ENCODE measurements around the gene TRAF6. TPM values are rescaled to one million over a fixed set of nuclear protein-coding genes. Genes with fewer than 3 reads are reported as not detected.

The TRAF6 gene
- total RNA-seq, 4 donors from 2014 or later, result 10.3 to 16.4 (median 12.8) TPM

DNA sequence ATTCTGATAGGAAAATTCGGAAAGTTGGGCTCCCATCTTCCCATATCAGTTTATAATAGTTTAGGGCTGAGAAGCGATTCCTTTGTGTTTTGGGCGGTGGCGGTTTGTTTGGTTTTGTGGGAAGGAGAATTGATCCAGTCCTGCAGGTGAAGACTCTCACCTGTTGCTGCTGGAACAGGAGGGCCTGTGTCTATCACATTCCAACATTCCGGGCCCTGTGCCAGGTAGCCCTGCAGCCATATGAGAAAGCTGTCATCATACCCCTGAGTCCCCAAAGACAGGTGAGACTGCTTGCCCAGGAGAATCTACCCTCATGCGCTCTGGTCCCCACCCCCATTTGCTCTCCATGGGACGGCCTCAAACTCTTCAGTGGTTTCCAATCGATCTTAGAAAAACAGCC lies 62.1 kb downstream of the TRAF6 start:
- Histone ChIP-seq H3K27me3 (peaks cover 0 to 2% (median 0%) of the 10 kb centered on the region in 4 donors), H3K9me3 (no peaks in the 10 kb centered on the region), H3K36me3 (peaks cover 0 to 11% (median 0%) of the 10 kb centered on the region in 4 donors), H3K4me3 (no peak overlapping the region), H3K27ac (replicated peaks in 1 of 4) (no peak overlapping the region), H3K4me1 (peaks cover 14 to 24% (median 16%) of the 10 kb centered on the region in 4 donors)
- DNase-seq (ENCODE audit: extremely low spot score), result no peak
- TF ChIP-seq EP300 (IDR thresholded peaks at IDR 0.05), result no peak
- no peak for TF ChIP-seq POLR2A (IDR thresholded peaks at IDR 0.05; ENCODE audit: low read depth)
- TF ChIP-seq, protein P1, sequence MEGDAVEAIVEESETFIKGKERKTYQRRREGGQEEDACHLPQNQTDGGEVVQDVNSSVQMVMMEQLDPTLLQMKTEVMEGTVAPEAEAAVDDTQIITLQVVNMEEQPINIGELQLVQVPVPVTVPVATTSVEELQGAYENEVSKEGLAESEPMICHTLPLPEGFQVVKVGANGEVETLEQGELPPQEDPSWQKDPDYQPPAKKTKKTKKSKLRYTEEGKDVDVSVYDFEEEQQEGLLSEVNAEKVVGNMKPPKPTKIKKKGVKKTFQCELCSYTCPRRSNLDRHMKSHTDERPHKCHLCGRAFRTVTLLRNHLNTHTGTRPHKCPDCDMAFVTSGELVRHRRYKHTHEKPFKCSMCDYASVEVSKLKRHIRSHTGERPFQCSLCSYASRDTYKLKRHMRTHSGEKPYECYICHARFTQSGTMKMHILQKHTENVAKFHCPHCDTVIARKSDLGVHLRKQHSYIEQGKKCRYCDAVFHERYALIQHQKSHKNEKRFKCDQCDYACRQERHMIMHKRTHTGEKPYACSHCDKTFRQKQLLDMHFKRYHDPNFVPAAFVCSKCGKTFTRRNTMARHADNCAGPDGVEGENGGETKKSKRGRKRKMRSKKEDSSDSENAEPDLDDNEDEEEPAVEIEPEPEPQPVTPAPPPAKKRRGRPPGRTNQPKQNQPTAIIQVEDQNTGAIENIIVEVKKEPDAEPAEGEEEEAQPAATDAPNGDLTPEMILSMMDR (IDR thresholded peaks at IDR 0.05), result no peak
- TF ChIP-seq POLR2AphosphoS5 (IDR thresholded peaks at IDR 0.05), result no peak
- intact Hi-C loops (cut with DNase I), result no loop called here
- WGBS, result 69% methylated on average over 8 of the region's 8 CpGs

DNA sequence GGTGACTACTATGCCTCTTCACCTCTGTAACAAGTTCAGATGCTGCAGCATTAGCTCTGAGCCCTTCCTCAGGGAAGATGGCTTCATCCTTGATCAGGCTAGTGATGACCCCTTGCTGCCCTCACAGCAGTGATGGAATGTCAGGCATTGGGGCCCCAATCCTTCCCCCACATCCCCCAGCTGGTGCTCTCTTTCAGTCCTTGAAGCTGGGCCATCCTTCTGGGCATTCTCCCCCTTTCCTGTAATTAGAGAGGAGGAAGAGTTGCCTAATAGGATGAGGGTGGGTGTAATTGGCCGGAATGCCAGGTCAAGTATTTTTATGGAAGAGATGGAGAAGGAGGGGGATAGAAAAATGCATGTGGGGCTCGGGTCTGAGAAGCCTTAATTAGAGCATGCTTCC lies 62.6 kb downstream of the TRAF6 start:
- H3K9me3 ChIP-seq, result no peaks in the 10 kb centered on the region
- H3K4me1 ChIP-seq, result peaks cover 12 to 22% (median 16%) of the 10 kb centered on the region in 4 donors
- H3K27ac ChIP-seq (replicated peaks in 1 of 4), result no peak overlapping the region
- DNase-seq (ENCODE audit: extremely low spot score), result no peak
- no peak overlapping the region for H3K4me3 ChIP-seq
- TF ChIP-seq, protein P1 (IDR thresholded peaks at IDR 0.05), result no peak
- 77% methylated on average over 2 of the region's 2 CpGs for WGBS
- peaks cover 0 to 4% (median 0%) of the 10 kb centered on the region in 4 donors for H3K27me3 ChIP-seq
- H3K36me3 ChIP-seq, result peaks cover 0 to 11% (median 0%) of the 10 kb centered on the region in 4 donors
- intact Hi-C loops (cut with DNase I), result no loop called here

DNA sequence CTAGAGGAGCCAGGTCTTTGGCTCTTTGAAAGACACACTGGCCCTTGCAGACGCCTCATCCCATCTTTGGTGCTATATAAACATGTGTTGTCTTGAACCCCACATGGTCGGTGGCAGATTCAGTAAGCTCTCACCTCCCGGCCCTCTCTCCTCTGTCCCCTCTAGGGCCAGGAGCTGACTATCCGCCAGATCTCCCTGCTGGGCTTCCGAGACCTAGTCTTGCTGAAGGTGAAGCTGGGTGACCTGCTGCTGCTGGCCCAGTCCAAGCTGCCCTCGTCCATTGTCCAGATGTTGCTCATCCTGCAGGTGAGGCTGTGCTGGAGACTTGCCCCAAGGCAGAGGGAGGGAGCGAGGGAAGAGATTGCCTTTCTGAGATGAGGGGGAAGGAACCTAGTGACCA lies 63.9 kb downstream of the TRAF6 start:
- Histone ChIP-seq H3K27me3 (peaks cover 0 to 4% (median 0%) of the 10 kb centered on the region in 4 donors), H3K36me3 (peaks cover 0 to 2% (median 0%) of the 10 kb centered on the region in 4 donors), H3K9me3 (no peaks in the 10 kb centered on the region), H3K27ac (replicated peaks in 1 of 4) (no peak overlapping the region), H3K4me1 (peaks cover 8 to 16% (median 16%) of the 10 kb centered on the region in 4 donors), H3K4me3 (no peak overlapping the region)
- DNase-seq (ENCODE audit: extremely low spot score), result no peak
- intact Hi-C loops (cut with DNase I), result no loop called here
- TF ChIP-seq POLR2A (IDR thresholded peaks at IDR 0.05; ENCODE audit: low read depth) (no peak), POLR2AphosphoS5 (IDR thresholded peaks at IDR 0.05) (no peak), EP300 (IDR thresholded peaks at IDR 0.05) (no peak)
- TF ChIP-seq, protein P1 (IDR thresholded peaks at IDR 0.05), result no peak
- WGBS, result 92% methylated on average over 5 of the region's 7 CpGs

DNA sequence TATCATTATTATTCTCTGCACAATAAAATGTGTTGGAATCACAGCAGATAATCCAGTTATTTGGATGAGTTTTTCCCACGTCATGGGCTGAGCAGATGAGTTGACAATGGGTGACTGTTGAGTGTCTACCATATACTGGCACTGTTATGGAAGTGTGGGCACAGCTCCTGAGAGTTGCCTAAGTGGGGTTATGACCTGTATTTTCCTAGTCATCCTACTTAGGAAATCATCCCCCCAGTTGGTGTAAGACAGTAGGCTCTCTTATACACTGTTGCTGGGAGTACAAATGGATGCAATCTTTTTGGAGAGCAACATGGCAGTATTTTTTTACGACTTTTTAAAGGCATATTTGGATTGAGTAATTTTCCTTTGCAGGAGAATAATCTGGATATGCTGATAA lies 66.4 kb downstream of the TRAF6 start:
- 89% methylated on average over 2 of the region's 2 CpGs for WGBS
- no peaks in the 10 kb centered on the region for H3K9me3 ChIP-seq
- intact Hi-C loops (cut with DNase I), result no loop called here
- no peaks in the 10 kb centered on the region for H3K36me3 ChIP-seq
- no peak for TF ChIP-seq EP300 (IDR thresholded peaks at IDR 0.05)
- no peak for TF ChIP-seq POLR2AphosphoS5 (IDR thresholded peaks at IDR 0.05)
- no peak for TF ChIP-seq POLR2A (IDR thresholded peaks at IDR 0.05; ENCODE audit: low read depth)
- TF ChIP-seq, protein P1 (IDR thresholded peaks at IDR 0.05), result no peak
- no peak for DNase-seq (ENCODE audit: extremely low spot score)
- no peak overlapping the region for H3K27ac ChIP-seq (replicated peaks in 1 of 4)
- H3K27me3 ChIP-seq, result peaks cover 0 to 4% (median 0%) of the 10 kb centered on the region in 4 donors
- no peaks in the 10 kb centered on the region for H3K4me1 ChIP-seq
- H3K4me3 ChIP-seq, result no peak overlapping the region

DNA sequence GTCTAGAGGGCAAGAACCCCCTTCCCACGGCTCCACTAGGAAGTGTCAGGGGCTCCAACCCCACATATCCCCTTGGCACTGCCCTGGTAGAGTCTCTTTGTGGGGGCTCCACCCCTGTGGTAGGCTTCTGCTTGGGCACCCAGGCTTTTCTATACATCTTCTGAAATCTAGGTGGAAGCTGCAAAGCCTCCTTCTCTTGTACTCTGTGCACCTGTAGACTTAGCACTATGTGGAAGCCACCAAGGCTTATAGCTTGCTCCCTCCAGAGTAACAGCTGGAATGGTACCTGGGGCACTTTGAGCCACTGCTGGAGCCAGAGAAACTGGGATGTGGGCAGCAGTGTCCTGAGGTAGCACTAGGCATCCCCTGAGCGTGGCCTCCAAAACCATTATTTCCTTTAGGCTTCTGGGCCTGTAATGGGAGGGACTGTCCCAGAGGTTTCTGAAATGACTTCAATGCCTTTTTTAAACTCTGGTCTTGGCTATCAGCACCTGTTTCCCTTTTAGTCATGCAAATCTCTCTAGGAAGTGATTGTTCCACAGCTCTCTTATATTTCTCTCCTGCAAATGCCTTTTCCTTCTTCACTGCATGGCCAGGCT lies 68.4 kb downstream of the TRAF6 start:
- H3K4me1 ChIP-seq, result no peaks in the 10 kb centered on the region

More for the DNA sequence above, 68.4 kb downstream of the TRAF6 start:
- H3K4me3 ChIP-seq, result no peak overlapping the region
- H3K27me3 ChIP-seq, result peaks cover 0 to 4% (median 0%) of the 10 kb centered on the region in 4 donors
- TF ChIP-seq POLR2AphosphoS5 (IDR thresholded peaks at IDR 0.05) (no peak), EP300 (IDR thresholded peaks at IDR 0.05) (no peak), POLR2A (IDR thresholded peaks at IDR 0.05; ENCODE audit: low read depth) (no peak)
- TF ChIP-seq, protein P1 (IDR thresholded peaks at IDR 0.05), result no peak
- intact Hi-C loops (cut with DNase I), result no loop called here
- H3K36me3 ChIP-seq, result no peaks in the 10 kb centered on the region
- no peak overlapping the region for H3K27ac ChIP-seq (replicated peaks in 1 of 4)
- H3K9me3 ChIP-seq, result no peaks in the 10 kb centered on the region
- DNase-seq (ENCODE audit: extremely low spot score), result no peak
- WGBS, result 100% methylated on average over 1 of the region's 2 CpGs
